ENCODE data around the gene CEP295NL.
A peak's percentile ranks its signal among the peaks of the same experiment; 100 is the strongest.
"Not testable (repeated sequence)": the region's sequence is repeated elsewhere in the genome, so short reads cannot be mapped to it uniquely, and the experiment has no call there.

CEP295NL gene

GRCh38 chr17:78876094-78876597, 26.9 kb downstream of the CEP295NL start:
- peak; percentile 43 for DNase-seq (ENCODE audit: low read depth, low spot score)
- no peak overlapping the region for H3K4me3 ChIP-seq (ENCODE audit: low read length)

- DNase-seq (ENCODE audit: low read depth, low spot score), result no peak
- no peak overlapping the region for H3K4me3 ChIP-seq (ENCODE audit: low read length)
These were observed 27.5 kb downstream of the CEP295NL start for GRCh38 chr17:78875363-78876093.

GRCh38 chr17:78873519-78874340, 29.3 kb downstream of the CEP295NL start:
- no peak overlapping the region for H3K4me3 ChIP-seq (ENCODE audit: low read length)

GRCh38 chr17:78872486-78872885, 30.5 kb downstream of the CEP295NL start:
- H3K4me3 ChIP-seq (ENCODE audit: low read length), result no peak overlapping the region
- no peak for DNase-seq (ENCODE audit: low read depth, low spot score)

More at GRCh38 chr17:78873519-78874340, 29.3 kb downstream of the CEP295NL start:
- no peak for DNase-seq (ENCODE audit: low read depth, low spot score)

- DNase-seq (ENCODE audit: low read depth, low spot score), result no peak
- H3K4me3 ChIP-seq (ENCODE audit: low read length), result no peak overlapping the region
These were observed 32.4 kb downstream of the CEP295NL start for GRCh38 chr17:78870621-78871020.

- DNase-seq (ENCODE audit: low read depth, low spot score), result no peak
- H3K4me3 ChIP-seq (ENCODE audit: low read length), result no peak overlapping the region
These were observed 34.6 kb downstream of the CEP295NL start for GRCh38 chr17:78868391-78868790.

GRCh38 chr17:78867046-78867445, 36.0 kb downstream of the CEP295NL start:
- not testable (repeated sequence) for H3K4me3 ChIP-seq (ENCODE audit: low read length); DNase-seq (ENCODE audit: low read depth, low spot score)

GRCh38 chr17:78865682-78866390, 37.2 kb downstream of the CEP295NL start:
- DNase-seq (ENCODE audit: low read depth, low spot score), result no peak
- H3K4me3 ChIP-seq (ENCODE audit: low read length), result no peak overlapping the region

GRCh38 chr17:78864117-78864516, 38.9 kb downstream of the CEP295NL start:
- no peak overlapping the region for H3K4me3 ChIP-seq (ENCODE audit: low read length)
- DNase-seq (ENCODE audit: low read depth, low spot score), result no peak

GRCh38 chr17:78862073-78863023, 40.7 kb downstream of the CEP295NL start:
- DNase-seq (ENCODE audit: low read depth, low spot score), result no peak
- H3K4me3 ChIP-seq (ENCODE audit: low read length), result no peak overlapping the region

- no peak overlapping the region for H3K4me3 ChIP-seq (ENCODE audit: low read length)
- no peak for DNase-seq (ENCODE audit: low read depth, low spot score)
These were observed 41.8 kb downstream of the CEP295NL start for GRCh38 chr17:78861229-78861628.

GRCh38 chr17:78859051-78859450, 44.0 kb downstream of the CEP295NL start:
- no peak overlapping the region for H3K4me3 ChIP-seq (ENCODE audit: low read length)
- DNase-seq (ENCODE audit: low read depth, low spot score), result no peak

GRCh38 chr17:78857266-78857665, 45.7 kb downstream of the CEP295NL start:
- no peak for DNase-seq (ENCODE audit: low read depth, low spot score)
- no peak overlapping the region for H3K4me3 ChIP-seq (ENCODE audit: low read length)

- no peak overlapping the region for H3K4me3 ChIP-seq (ENCODE audit: low read length)
- DNase-seq (ENCODE audit: low read depth, low spot score), result no peak
These were observed 47.3 kb downstream of the CEP295NL start for GRCh38 chr17:78855561-78856165.

GRCh38 chr17:78854508-78854907, 48.5 kb downstream of the CEP295NL start:
- no peak for DNase-seq (ENCODE audit: low read depth, low spot score)

GRCh38 chr17:78853926-78854394, 49.0 kb downstream of the CEP295NL start:
- H3K4me3 ChIP-seq (ENCODE audit: low read length), result no peak overlapping the region
- DNase-seq (ENCODE audit: low read depth, low spot score), result no peak

More at GRCh38 chr17:78854508-78854907, 48.5 kb downstream of the CEP295NL start:
- no peak overlapping the region for H3K4me3 ChIP-seq (ENCODE audit: low read length)

- DNase-seq (ENCODE audit: low read depth, low spot score), result no peak
These were observed 50.3 kb downstream of the CEP295NL start for GRCh38 chr17:78852709-78853121.

GRCh38 chr17:78849026-78849425, 54.0 kb downstream of the CEP295NL start:
- DNase-seq (ENCODE audit: low read depth, low spot score), result no peak
- H3K4me3 ChIP-seq (ENCODE audit: low read length), result no peak overlapping the region

More at GRCh38 chr17:78852709-78853121, 50.3 kb downstream of the CEP295NL start:
- no peak overlapping the region for H3K4me3 ChIP-seq (ENCODE audit: low read length)
